Osteocyte (in vitro differentiated cells): ENCODE data around the gene CXCL13. TPM values are rescaled to one million over a fixed set of nuclear protein-coding genes. Genes with fewer than 3 reads are reported as not detected.
"Not testable (repeated sequence)": the region's sequence is repeated elsewhere in the genome, so short reads cannot be mapped to it uniquely, and the experiment has no call there.

Experiments
- DNase-seq: peaks from one replicate; pipeline ENCODE4 v3.0.0; 2021; ENCODE audit warnings: mixed read lengths; ENCODE audit not compliant: unreplicated experiment; ENCODE audit errors: extremely low spot score
- H3K27ac Mint-ChIP-seq: one replicate; pipeline ENCODE4 v1.8.0; 2021; ENCODE audit warnings: mild to moderate bottlenecking, mixed read lengths; ENCODE audit not compliant: unreplicated experiment
- H3K27me3 Mint-ChIP-seq: one replicate; pipeline ENCODE4 v1.8.0; 2021; ENCODE audit warnings: mixed read lengths; ENCODE audit not compliant: unreplicated experiment
- H3K36me3 Mint-ChIP-seq: one replicate; pipeline ENCODE4 v1.8.0; 2021; ENCODE audit warnings: mixed read lengths; ENCODE audit not compliant: unreplicated experiment
- H3K4me1 Mint-ChIP-seq: one replicate; pipeline ENCODE4 v1.8.0; 2021; ENCODE audit warnings: mixed read lengths; ENCODE audit not compliant: unreplicated experiment
- H3K4me3 Mint-ChIP-seq: one replicate; pipeline ENCODE4 v1.8.0; 2021; ENCODE audit warnings: mild to moderate bottlenecking, moderate library complexity, mixed read lengths; ENCODE audit not compliant: unreplicated experiment
- H3K9me3 Mint-ChIP-seq: one replicate; pipeline ENCODE4 v1.8.0; 2021; ENCODE audit warnings: mixed read lengths; ENCODE audit not compliant: unreplicated experiment
- total RNA-seq: library from RNA; stranded (reverse); gene quantifications from 2 replicates; pipeline ENCODE4 v1.2.1, GENCODE V29; 2021
- TF ChIP-seq, protein P1 (sequence below): fragments of 200-600 bp; sonication (generic); IDR thresholded peaks from 2 replicates; pipeline ENCODE4 v1.5.0; 2021; ENCODE audit warnings: antibody characterized with exemption, mild to moderate bottlenecking, moderate library complexity

CXCL13 gene
- total RNA-seq, 1 donor from 2014 or later, result not detected

- Mint-ChIP-seq H3K36me3 (no peaks in the 10 kb centered on the region), H3K9me3 (peaks cover 15% of the 10 kb centered on the region), H3K27ac (no peak overlapping the region), H3K4me3 (no peak overlapping the region), H3K4me1 (no peaks in the 10 kb centered on the region), H3K27me3 (peaks cover 31% of the 10 kb centered on the region)
- DNase-seq, result no peak
- TF ChIP-seq, protein P1, sequence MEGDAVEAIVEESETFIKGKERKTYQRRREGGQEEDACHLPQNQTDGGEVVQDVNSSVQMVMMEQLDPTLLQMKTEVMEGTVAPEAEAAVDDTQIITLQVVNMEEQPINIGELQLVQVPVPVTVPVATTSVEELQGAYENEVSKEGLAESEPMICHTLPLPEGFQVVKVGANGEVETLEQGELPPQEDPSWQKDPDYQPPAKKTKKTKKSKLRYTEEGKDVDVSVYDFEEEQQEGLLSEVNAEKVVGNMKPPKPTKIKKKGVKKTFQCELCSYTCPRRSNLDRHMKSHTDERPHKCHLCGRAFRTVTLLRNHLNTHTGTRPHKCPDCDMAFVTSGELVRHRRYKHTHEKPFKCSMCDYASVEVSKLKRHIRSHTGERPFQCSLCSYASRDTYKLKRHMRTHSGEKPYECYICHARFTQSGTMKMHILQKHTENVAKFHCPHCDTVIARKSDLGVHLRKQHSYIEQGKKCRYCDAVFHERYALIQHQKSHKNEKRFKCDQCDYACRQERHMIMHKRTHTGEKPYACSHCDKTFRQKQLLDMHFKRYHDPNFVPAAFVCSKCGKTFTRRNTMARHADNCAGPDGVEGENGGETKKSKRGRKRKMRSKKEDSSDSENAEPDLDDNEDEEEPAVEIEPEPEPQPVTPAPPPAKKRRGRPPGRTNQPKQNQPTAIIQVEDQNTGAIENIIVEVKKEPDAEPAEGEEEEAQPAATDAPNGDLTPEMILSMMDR, result no peak
These were observed 38.1 kb upstream of the CXCL13 start for GRCh38 chr4:77567549-77567948.

GRCh38 chr4:77570508-77571214, 35.0 kb upstream of the CXCL13 start:
- H3K27ac Mint-ChIP-seq, H3K36me3 Mint-ChIP-seq, H3K4me3 Mint-ChIP-seq, DNase-seq, H3K4me1 Mint-ChIP-seq: not testable (repeated sequence)
- H3K27me3 Mint-ChIP-seq, result peaks cover 28% of the 10 kb centered on the region
- H3K9me3 Mint-ChIP-seq, result peaks cover 19% of the 10 kb centered on the region

DNA sequence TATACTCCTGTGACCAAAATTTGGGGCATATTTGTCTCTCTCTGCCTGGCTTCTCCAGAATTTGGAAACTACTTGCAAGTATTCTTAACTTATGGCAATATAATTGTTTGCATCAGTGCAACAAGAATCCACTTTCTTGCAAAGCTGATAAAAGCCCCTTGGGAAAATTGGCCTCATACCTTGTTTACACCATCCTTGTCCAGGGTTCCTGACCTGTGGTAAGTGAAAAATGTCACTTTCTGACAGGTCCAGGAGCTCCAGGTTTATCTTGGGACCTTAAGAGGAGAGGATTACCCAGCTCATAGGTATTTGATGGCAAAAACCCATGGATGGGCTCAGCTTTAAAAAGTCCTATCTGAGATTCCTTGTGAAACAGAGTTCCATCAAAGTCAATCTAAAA, 29.3 kb upstream of the CXCL13 start:
- H3K9me3 Mint-ChIP-seq, result peaks cover 7% of the 10 kb centered on the region
- peaks cover 10% of the 10 kb centered on the region for H3K27me3 Mint-ChIP-seq
- TF ChIP-seq, protein P1, result no peak
- DNase-seq, result no peak
- H3K4me1 Mint-ChIP-seq, result peaks cover 17% of the 10 kb centered on the region
- no peak overlapping the region for H3K27ac Mint-ChIP-seq
- no peak overlapping the region for H3K4me3 Mint-ChIP-seq
- no peaks in the 10 kb centered on the region for H3K36me3 Mint-ChIP-seq

DNA sequence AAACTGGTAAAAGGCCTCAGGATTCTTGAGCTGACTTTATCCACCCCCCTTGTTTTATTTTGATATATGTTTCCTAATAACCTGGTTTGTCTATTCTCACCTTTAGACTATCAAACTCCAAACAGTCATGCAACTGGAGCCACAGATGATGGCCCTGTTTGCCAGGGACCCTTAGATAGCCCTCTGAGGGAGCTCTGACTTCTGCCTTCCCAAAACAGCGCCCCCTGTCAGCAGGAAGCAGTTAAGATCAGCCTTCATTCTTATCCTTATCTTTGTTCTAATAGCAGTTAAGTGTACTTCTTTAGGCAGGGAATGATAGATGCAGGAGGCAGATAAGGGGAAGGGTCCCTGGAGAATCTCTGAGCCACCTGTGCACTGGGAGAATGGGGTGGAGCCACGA, 27.5 kb upstream of the CXCL13 start:
- Mint-ChIP-seq H3K9me3 (no peaks in the 10 kb centered on the region), H3K27me3 (peaks cover 6% of the 10 kb centered on the region), H3K27ac (no peak overlapping the region), H3K4me1 (peaks cover 28% of the 10 kb centered on the region), H3K36me3 (no peaks in the 10 kb centered on the region), H3K4me3 (no peak overlapping the region)
- no peak for DNase-seq
- TF ChIP-seq, protein P1, result no peak

DNA sequence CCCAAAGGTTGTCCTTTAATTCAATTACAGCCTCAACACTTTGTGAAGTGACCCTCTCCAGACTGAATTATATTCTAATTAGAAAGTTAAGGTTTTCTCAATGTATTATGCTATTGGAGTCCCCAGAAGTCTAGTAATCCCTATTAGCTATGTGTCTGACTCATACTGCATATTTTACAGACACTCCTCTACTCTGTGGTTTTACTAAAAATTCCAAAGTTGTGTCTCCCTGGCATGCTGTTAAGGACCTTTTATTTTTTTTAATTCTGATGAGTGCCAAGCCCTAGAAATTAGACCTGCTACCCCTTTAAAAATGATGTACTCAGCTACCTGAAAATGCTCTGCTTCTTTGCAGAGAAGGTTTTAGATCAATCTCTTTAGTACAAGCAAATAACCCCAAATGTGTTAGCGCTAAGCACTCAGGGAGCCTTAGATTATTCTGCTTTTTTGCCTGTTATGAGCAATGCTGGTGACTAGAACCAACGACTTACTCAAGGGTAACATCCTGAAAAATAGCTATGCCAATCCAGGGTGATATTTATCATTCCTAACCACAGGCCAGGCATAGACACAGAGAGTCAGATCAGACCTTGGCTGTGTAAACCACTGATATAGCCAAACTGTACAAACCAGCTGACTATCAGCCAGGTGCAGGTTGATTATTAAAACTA, 26.1 kb upstream of the CXCL13 start:
- no peak for DNase-seq
- Mint-ChIP-seq H3K4me1 (peaks cover 28% of the 10 kb centered on the region), H3K9me3 (no peaks in the 10 kb centered on the region), H3K27me3 (peaks cover 4% of the 10 kb centered on the region), H3K36me3 (no peaks in the 10 kb centered on the region), H3K4me3 (no peak overlapping the region), H3K27ac (no peak overlapping the region)
- TF ChIP-seq, protein P1, result no peak
